ENCODE measurements around the gene WTAP.
"Not testable (repeated sequence)": the region's sequence is repeated elsewhere in the genome, so short reads cannot be mapped to it uniquely, and the experiment has no call there.

Gene WTAP

DNA sequence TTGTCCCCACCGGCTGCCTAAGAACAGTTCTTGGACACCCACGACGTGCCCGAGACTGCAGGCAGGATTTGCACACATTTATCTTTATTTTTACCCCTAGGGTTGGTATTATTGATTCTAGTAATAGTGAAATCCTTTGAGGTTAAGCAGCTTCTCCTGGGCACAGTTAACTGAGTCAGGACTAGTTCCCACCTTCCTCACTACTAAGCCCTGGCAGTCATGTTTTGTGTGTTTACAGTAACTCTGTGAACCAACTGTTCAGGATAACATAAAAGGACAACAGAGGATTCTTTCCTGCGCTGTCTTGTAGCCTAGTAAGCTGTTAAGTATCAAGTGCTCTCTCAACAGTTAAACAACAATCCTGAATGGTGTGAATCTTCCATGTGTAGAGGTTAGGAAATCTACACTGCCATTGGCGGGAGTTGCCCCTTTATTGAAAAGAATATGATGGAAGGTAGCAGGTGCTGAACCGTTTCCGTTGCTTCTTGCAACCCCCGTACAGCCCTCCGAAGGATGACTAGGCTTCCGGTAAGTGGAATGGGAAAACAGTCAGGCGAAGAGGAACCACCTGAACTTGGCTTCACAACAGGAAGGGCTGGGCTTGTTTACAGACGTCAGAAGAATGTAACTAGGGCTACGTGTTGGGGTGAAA lies 33.3 kb upstream of the WTAP start:
- DNase-seq = peak; percentile 23

DNA sequence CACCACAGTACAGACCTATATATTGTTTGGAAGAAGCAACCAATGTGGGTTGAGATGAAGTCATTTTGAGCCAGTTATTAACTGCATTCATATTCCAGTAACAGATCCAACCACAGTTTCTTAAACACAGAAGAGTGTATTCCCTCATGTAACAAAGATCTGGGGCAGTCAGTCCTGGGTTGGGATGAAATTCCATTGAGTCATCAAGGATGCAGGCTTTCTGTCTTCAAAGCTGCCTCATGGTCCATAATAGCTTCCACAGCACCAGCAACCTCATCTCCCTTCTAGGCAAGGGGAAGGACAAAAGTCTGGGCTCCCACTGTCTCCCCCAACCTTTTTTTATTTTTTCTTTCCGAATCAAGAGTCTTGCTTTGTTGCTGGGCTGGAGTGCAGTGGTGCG lies 31.3 kb upstream of the WTAP start:
- no peak for DNase-seq

GRCh38 chr6:159700970-159701369 lies 26.3 kb upstream of the WTAP start:
- DNase-seq = no peak

DNA sequence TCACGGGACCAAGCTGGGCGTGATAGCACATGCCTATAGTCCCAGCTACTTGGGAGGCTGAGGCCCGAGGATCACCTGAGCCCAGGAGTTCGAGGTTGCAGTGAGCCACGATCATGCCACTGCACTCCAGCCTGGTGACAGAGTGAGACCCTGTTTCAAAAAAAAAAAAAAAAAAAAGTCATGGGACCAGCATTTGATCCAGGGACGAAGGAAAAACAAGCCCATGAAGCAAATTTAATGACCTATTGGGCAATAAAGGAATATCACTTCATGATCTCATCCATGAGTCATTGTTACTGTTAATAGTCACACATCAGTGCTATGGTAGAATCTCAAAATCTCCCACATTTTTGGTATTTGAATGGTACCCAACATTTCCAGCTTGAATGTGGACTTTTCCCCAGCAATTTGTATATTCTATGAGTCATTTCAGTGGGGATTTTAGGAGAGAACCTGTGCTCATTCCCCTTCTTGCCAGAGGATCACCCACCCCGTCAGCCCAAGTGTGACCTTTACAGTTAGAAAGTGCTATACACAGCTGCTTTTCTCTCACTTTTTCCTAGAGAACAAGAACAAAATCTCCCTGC lies 25.8 kb upstream of the WTAP start:
- DNase-seq = no peak

DNA sequence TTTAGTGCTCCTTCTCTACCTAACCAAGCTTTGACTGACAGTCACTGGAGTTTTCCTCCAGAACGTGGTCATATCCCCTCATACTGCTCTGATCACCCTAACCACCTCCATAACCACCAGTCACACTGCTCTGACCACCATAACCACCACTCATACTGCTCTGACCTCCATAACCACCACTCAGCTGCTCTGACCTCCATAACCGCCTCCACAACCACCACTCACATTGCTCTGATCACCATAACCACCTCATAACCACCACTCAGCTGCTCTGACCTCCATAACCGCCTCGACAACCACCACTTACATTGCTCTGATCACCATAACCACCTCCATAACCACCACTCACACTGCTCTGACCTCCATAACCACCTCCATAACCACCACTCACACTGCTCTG lies 16.7 kb upstream of the WTAP start:
- not testable (repeated sequence) for DNase-seq

DNA sequence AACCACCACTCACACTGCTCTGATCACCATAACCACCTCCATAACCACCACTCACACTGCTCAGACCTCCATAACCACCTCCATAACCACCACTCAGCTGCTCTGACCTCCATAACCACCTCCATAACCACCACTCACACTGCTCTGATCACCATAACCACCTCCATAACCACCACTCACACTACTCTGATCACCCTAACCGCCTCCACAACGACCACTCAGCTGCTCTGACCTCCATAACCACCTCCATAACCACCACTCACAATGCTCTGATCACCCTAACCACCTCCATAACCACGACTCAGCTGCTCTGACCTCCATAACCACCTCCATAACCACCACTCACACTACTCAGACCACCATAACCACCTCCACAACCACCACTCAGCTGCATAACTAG lies 14.9 kb upstream of the WTAP start:
- not testable (repeated sequence) for DNase-seq

GRCh38 chr6:159713984-159714383 lies 13.3 kb upstream of the WTAP start:
- DNase-seq = no peak

DNA sequence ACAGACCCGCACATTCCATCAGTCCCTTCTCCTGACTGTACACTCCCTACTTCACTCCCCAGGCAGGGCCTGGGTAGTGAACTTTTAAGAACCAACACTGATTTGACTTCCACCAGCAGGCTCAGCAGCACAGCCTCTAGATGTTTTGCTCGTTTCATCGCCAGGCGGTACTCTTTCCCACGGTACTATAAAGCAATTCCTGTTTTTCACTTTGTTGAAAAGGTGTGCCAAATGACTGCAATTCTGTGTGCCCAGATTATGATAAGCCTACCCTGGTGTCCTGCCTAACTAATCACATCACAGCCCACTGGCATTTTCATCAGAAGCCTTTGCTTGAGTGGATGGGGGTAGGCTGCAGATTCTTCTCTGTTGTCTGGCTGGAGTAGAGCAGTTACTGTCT lies 12.9 kb upstream of the WTAP start:
- DNase-seq = no peak

GRCh38 chr6:159715166-159715565 lies 12.1 kb upstream of the WTAP start:
- no peak for DNase-seq

- DNase-seq = no peak
Observed at GRCh38 chr6:159715605-159716004, 11.7 kb upstream of the WTAP start.

DNA sequence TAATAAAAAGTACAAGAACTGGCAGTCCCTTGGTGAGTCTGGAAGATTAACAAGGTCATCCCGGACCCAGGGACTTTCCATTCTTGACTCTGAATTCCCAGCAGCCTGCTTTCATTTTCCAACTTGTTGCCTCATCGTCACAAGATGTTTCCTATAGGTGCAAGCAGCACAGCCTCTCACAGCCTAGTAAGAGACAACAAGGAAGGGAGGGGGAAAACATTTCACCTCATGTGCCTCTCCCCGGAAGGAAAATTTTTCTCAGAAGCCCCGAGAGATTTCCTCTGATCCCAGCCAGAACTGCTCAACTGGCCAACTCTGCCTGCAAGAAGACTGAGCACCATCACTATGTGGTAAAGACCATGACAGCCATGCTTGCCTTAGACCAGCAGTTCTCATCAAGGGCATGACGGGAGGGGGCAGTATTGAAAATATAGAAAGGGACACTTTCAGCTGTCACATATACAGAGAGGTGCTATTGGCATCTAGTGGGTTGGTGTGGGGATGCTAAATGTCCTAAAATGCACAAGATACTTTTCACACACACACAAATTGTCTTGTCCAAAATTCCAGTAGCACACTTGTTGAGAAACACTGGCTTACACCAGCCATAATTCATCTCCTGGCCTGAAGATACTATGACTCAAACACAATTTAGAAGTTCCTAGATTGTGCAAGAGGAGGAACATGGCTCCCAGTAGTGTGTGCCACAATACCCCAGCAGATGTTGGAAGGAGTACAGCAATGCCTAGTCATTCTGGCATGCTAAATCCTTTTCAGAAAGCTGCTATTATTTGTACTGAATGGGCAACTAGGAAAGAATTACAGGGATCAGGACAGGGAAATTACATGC lies 10.8 kb upstream of the WTAP start:
- DNase-seq = no peak

GRCh38 chr6:159718634-159719033 lies 8.7 kb upstream of the WTAP start:
- no peak for DNase-seq

- DNase-seq = no peak
Observed at GRCh38 chr6:159719287-159719686, 8.0 kb upstream of the WTAP start.

- DNase-seq = no peak
Observed at GRCh38 chr6:159720708-159721107, 6.6 kb upstream of the WTAP start.

DNA sequence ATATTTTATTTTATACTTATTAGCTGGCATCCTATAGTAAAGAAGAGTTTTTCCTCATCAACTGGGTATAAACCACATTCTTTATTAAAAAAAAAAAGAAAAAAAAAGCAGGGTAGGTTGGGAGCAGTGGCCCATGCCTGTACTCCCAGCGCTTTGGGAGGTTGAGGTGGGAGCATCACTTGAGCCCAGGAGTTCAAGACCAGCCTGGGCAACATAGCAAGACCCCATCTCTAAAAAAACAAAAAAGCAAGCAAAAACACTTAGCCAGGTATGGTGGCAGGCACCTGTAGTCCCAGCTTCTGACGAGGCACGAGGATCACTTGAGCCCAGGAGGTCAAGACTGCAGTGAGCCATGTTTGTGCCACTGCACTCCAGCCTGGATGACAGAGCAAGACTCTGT lies 5.3 kb upstream of the WTAP start:
- not testable (repeated sequence) for DNase-seq

GRCh38 chr6:159722655-159723054 lies 4.7 kb upstream of the WTAP start:
- DNase-seq = no peak

- DNase-seq = no peak
Observed at GRCh38 chr6:159723259-159723658, 4.0 kb upstream of the WTAP start.

GRCh38 chr6:159724778-159725177 lies 2.5 kb upstream of the WTAP start:
- DNase-seq = no peak

- DNase-seq = not testable (repeated sequence)
Observed at GRCh38 chr6:159725208-159725607, 2.1 kb upstream of the WTAP start.

DNA sequence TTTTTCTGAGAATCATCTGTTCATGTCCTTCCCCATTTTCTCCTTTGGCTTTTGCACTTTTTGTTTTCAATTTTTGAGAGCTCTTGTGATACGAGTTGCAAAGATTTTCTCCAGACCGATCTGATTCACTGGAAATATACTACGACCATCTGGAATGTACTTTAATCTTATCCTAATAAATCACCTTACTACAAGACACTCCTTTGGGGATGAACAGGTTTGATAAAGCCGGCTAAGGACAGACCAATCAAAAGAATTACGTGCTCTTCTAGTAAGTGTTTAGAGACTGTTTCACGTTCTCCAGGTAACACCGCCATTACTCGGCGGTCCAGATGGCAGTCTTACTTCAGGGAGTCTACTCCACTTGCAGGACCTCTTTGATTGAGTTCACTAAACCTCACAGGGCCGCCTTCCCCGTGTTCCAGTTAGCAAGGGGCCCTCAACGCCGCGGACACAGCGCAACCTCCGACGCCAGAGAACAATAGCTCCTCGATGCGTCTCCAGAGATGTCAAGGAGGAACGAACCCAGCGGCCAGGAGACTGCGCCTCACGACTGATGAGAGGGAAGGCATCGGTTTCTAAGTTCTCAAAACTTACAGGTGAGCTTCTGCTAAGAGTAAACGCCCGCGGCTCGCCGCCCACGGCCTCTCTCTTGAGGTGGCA lies 920 bp upstream of the WTAP start:
- DNase-seq = no peak

GRCh38 chr6:159727717-159728445 lies 575 bp downstream of the WTAP start:
- DNase-seq = no peak

DNA sequence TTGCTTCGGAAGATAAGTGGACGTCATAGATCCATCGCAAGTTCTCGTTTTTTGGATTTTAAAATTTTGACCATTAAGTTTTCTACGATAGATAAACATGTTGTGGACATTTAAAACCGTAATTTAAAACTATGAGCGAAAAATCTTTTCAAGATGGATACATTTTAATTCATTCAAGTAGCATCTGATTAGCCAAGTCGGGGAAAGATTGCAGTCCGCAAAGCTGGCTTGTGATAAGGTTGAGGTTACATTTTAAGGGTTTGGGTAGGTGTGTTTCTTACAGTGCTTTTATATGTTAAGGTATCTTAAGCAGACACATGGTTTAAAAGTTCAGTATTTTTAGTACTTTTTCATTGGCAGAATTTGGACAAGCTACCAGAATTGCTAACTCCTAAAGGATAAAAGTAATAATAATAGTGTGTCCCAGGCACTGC lies 1.2 kb downstream of the WTAP start:
- DNase-seq = no peak

All from NCI-H510A (cell line).